ENCODE measurements around the gene PCCB.
"Not testable (repeated sequence)": the region's sequence is repeated elsewhere in the genome, so short reads cannot be mapped to it uniquely, and the experiment has no call there.

The PCCB gene

GRCh38 chr3:136353461-136353860 lies 103.3 kb downstream of the PCCB start:
- Histone ChIP-seq H2BK5ac (ENCODE audit: low read depth, low read length, poor library complexity, severe bottlenecking) (no peak overlapping the region), H4K8ac (ENCODE audit: low read length) (no peak overlapping the region), H3K9me3 (ENCODE audit: control insufficient read depth, low read length) (no peaks in the 10 kb centered on the region), H3K4me2 (ENCODE audit: low read length, poor library complexity, severe bottlenecking) (no peak overlapping the region), H3K27me3 (ENCODE audit: control insufficient read depth in 1 of 2, insufficient read depth in 1 of 2, low read length in 2 of 2) (no peaks in the 10 kb centered on the region), H3K27ac (ENCODE audit: low read length, poor library complexity, severe bottlenecking) (no peak overlapping the region), H3K4ac (ENCODE audit: low read depth in 1 of 2, low read length in 2 of 2) (no peak overlapping the region), H3K23ac (ENCODE audit: low read length in 2 of 2) (no peak overlapping the region), H3K36me3 (ENCODE audit: control insufficient read depth in 1 of 2, insufficient read depth in 2 of 2, low read depth in 1 of 2, low read length in 2 of 2) (peaks cover 1 to 38% of the 10 kb centered on the region in 2 experiments), H2AFZ (ENCODE audit: low read depth, low read length) (no peak overlapping the region), H3K18ac (ENCODE audit: low read depth in 1 of 2, low read length in 2 of 2) (no peak overlapping the region), H3K4me1 (ENCODE audit: control insufficient read depth, insufficient read depth, low read depth, low read length) (peaks cover 8% of the 10 kb centered on the region), H2BK120ac (ENCODE audit: low read depth, low read length) (no peak overlapping the region), H2BK15ac (ENCODE audit: low read depth, poor library complexity, severe bottlenecking) (no peak overlapping the region), H3K14ac (ENCODE audit: low read length in 2 of 2) (no peak overlapping the region), H4K91ac (ENCODE audit: low read length) (no peak overlapping the region), H2BK12ac (ENCODE audit: low read length in 2 of 2) (no peak overlapping the region), H3K79me1 (replicated peaks; ENCODE audit: low read length, poor library complexity, severe bottlenecking) (peaks cover 3% of the 10 kb centered on the region), H3K9ac (ENCODE audit: low read length) (no peak overlapping the region), H2AK5ac (ENCODE audit: low read length, severe bottlenecking) (no peak overlapping the region), H3K4me3 (ENCODE audit: insufficient read depth in 1 of 2, low read depth in 1 of 2, low read length in 2 of 2) (no peak overlapping the region)
- 100% methylated on average over 2 of the region's 2 CpGs for WGBS
- no peak for DNase-seq

GRCh38 chr3:136366289-136366688 lies 116.1 kb downstream of the PCCB start:
- H2BK5ac ChIP-seq (ENCODE audit: low read depth, low read length, poor library complexity, severe bottlenecking): no peak overlapping the region
- H4K91ac ChIP-seq (ENCODE audit: low read length): no peak overlapping the region
- H2AK5ac ChIP-seq (ENCODE audit: low read length, severe bottlenecking): no peak overlapping the region
- no peaks in the 10 kb centered on the region for H3K9me3 ChIP-seq (ENCODE audit: control insufficient read depth, low read length)
- H3K14ac ChIP-seq (ENCODE audit: low read length in 2 of 2): no peak overlapping the region
- no peaks in the 10 kb centered on the region for H3K79me1 ChIP-seq (replicated peaks; ENCODE audit: low read length, poor library complexity, severe bottlenecking)
- H3K23ac ChIP-seq (ENCODE audit: low read length in 2 of 2): no peak overlapping the region
- no peak overlapping the region for H2BK15ac ChIP-seq (ENCODE audit: low read depth, poor library complexity, severe bottlenecking)
- H2BK120ac ChIP-seq (ENCODE audit: low read depth, low read length): no peak overlapping the region
- no peak overlapping the region for H3K18ac ChIP-seq (ENCODE audit: low read depth in 1 of 2, low read length in 2 of 2)
- H3K4me1 ChIP-seq (ENCODE audit: control insufficient read depth, insufficient read depth, low read depth, low read length): peaks cover 1% of the 10 kb centered on the region
- H2AFZ ChIP-seq (ENCODE audit: low read depth, low read length): no peak overlapping the region
- peaks cover 9 to 46% of the 10 kb centered on the region in 2 experiments for H3K36me3 ChIP-seq (ENCODE audit: control insufficient read depth in 1 of 2, insufficient read depth in 2 of 2, low read depth in 1 of 2, low read length in 2 of 2)
- H3K27ac ChIP-seq (ENCODE audit: low read length, poor library complexity, severe bottlenecking): no peak overlapping the region
- no peak overlapping the region for H3K4me3 ChIP-seq (ENCODE audit: insufficient read depth in 1 of 2, low read depth in 1 of 2, low read length in 2 of 2)
- no peak overlapping the region for H3K9ac ChIP-seq (ENCODE audit: low read length)
- no peak overlapping the region for H3K4me2 ChIP-seq (ENCODE audit: low read length, poor library complexity, severe bottlenecking)
- H4K8ac ChIP-seq (ENCODE audit: low read length): no peak overlapping the region
- H2BK12ac ChIP-seq (ENCODE audit: low read length in 2 of 2): no peak overlapping the region
- peak; percentile 7 for DNase-seq
- H3K27me3 ChIP-seq (ENCODE audit: control insufficient read depth in 1 of 2, insufficient read depth in 1 of 2, low read length in 2 of 2): no peaks in the 10 kb centered on the region
- no peak overlapping the region for H3K4ac ChIP-seq (ENCODE audit: low read depth in 1 of 2, low read length in 2 of 2)

GRCh38 chr3:136375800-136376199 lies 125.7 kb downstream of the PCCB start:
- H2AK5ac ChIP-seq (ENCODE audit: low read length, severe bottlenecking); H3K14ac ChIP-seq (ENCODE audit: low read length in 2 of 2); H3K27ac ChIP-seq (ENCODE audit: low read length, poor library complexity, severe bottlenecking); H3K18ac ChIP-seq (ENCODE audit: low read depth in 1 of 2, low read length in 2 of 2); H2BK12ac ChIP-seq (ENCODE audit: low read length in 2 of 2); H3K4me1 ChIP-seq (ENCODE audit: control insufficient read depth, insufficient read depth, low read depth, low read length); H3K4me3 ChIP-seq (ENCODE audit: insufficient read depth in 1 of 2, low read depth in 1 of 2, low read length in 2 of 2); H3K27me3 ChIP-seq (ENCODE audit: control insufficient read depth in 1 of 2, insufficient read depth in 1 of 2, low read length in 2 of 2); H2BK5ac ChIP-seq (ENCODE audit: low read depth, low read length, poor library complexity, severe bottlenecking); H3K79me1 ChIP-seq (replicated peaks; ENCODE audit: low read length, poor library complexity, severe bottlenecking); H4K8ac ChIP-seq (ENCODE audit: low read length); H3K4me2 ChIP-seq (ENCODE audit: low read length, poor library complexity, severe bottlenecking); H3K9ac ChIP-seq (ENCODE audit: low read length); H3K4ac ChIP-seq (ENCODE audit: low read depth in 1 of 2, low read length in 2 of 2); H2AFZ ChIP-seq (ENCODE audit: low read depth, low read length); H3K9me3 ChIP-seq (ENCODE audit: control insufficient read depth, low read length); H3K23ac ChIP-seq (ENCODE audit: low read length in 2 of 2); H4K91ac ChIP-seq (ENCODE audit: low read length); DNase-seq; H2BK15ac ChIP-seq (ENCODE audit: low read depth, poor library complexity, severe bottlenecking); H2BK120ac ChIP-seq (ENCODE audit: low read depth, low read length): not testable (repeated sequence)
- 100% methylated on average over 1 of the region's 5 CpGs for WGBS
- H3K36me3 ChIP-seq (ENCODE audit: control insufficient read depth in 1 of 2, insufficient read depth in 2 of 2, low read depth in 1 of 2, low read length in 2 of 2): peaks cover 3 to 22% of the 10 kb centered on the region in 2 experiments

DNA sequence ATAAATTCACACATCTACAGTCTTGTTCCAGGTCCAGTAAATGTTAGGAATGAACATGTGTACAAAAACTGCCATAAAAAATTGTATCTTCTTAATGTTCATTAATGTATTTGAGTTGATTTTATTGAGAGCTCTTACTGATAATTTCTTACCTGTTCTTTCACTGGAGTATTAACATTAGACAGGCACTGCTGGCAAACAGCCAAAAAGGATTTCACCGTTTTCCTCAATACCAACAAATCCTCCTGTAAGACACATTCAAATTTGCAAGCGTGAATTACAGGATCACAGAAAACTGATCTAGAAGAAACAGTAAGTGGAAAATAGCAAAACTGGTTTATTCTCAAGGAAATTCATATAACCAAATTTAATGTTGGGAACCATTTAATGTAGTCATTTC lies 127.4 kb downstream of the PCCB start:
- no peak overlapping the region for H2BK120ac ChIP-seq (ENCODE audit: low read depth, low read length)
- no peak overlapping the region for H2BK12ac ChIP-seq (ENCODE audit: low read length in 2 of 2)
- no peaks in the 10 kb centered on the region for H3K79me1 ChIP-seq (replicated peaks; ENCODE audit: low read length, poor library complexity, severe bottlenecking)
- no peak overlapping the region for H4K91ac ChIP-seq (ENCODE audit: low read length)
- H3K9ac ChIP-seq (ENCODE audit: low read length): no peak overlapping the region
- no peak overlapping the region for H2AK5ac ChIP-seq (ENCODE audit: low read length, severe bottlenecking)
- no peak overlapping the region for H2BK15ac ChIP-seq (ENCODE audit: low read depth, poor library complexity, severe bottlenecking)
- H3K4me2 ChIP-seq (ENCODE audit: low read length, poor library complexity, severe bottlenecking): no peak overlapping the region
- no peaks in the 10 kb centered on the region for H3K4me1 ChIP-seq (ENCODE audit: control insufficient read depth, insufficient read depth, low read depth, low read length)
- no peak overlapping the region for H3K27ac ChIP-seq (ENCODE audit: low read length, poor library complexity, severe bottlenecking)
- no peak for DNase-seq
- no peak overlapping the region for H3K23ac ChIP-seq (ENCODE audit: low read length in 2 of 2)
- no peak overlapping the region for H4K8ac ChIP-seq (ENCODE audit: low read length)
- no peak overlapping the region for H3K14ac ChIP-seq (ENCODE audit: low read length in 2 of 2)
- WGBS: 43% methylated on average over 1 of the region's 2 CpGs
- no peak overlapping the region for H3K18ac ChIP-seq (ENCODE audit: low read depth in 1 of 2, low read length in 2 of 2)
- H3K4me3 ChIP-seq (ENCODE audit: insufficient read depth in 1 of 2, low read depth in 1 of 2, low read length in 2 of 2): no peak overlapping the region
- H2BK5ac ChIP-seq (ENCODE audit: low read depth, low read length, poor library complexity, severe bottlenecking): no peak overlapping the region
- no peak overlapping the region for H3K4ac ChIP-seq (ENCODE audit: low read depth in 1 of 2, low read length in 2 of 2)
- peaks cover 3 to 22% of the 10 kb centered on the region in 2 experiments for H3K36me3 ChIP-seq (ENCODE audit: control insufficient read depth in 1 of 2, insufficient read depth in 2 of 2, low read depth in 1 of 2, low read length in 2 of 2)
- H2AFZ ChIP-seq (ENCODE audit: low read depth, low read length): no peak overlapping the region
- H3K27me3 ChIP-seq (ENCODE audit: control insufficient read depth in 1 of 2, insufficient read depth in 1 of 2, low read length in 2 of 2): no peaks in the 10 kb centered on the region
- no peaks in the 10 kb centered on the region for H3K9me3 ChIP-seq (ENCODE audit: control insufficient read depth, low read length)
